ENCODE measurements around the gene DOK6. TPM values are rescaled to one million over a fixed set of nuclear protein-coding genes. Genes with fewer than 3 reads are reported as not detected.

Gene DOK6
- total and polyA plus RNA-seq, 9 of the 15 experiments (the other 6 are each of a cell fraction or from before 2014, with no cell fraction given), result not detected

- H3K27me3 ChIP-seq (ENCODE audit: control insufficient read depth in 2 of 2, insufficient read depth in 2 of 2, low read length in 2 of 2), result no peaks in the 10 kb centered on the region
- TF ChIP-seq RFX1 (IDR thresholded peaks at IDR 0.05), result no peak
- no peak for TF ChIP-seq CEBPG (CRISPR knock-in tag; IDR thresholded peaks at IDR 0.05)
- TF ChIP-seq CEBPG (tag; conservative IDR thresholded peaks at IDR 0.05 in 1 of 2, IDR thresholded peaks at IDR 0.05 in 1 of 2), result no peak
- no peak for TF ChIP-seq KLF10 (CRISPR knock-in tag; IDR thresholded peaks at IDR 0.05)
- no peak for TF ChIP-seq KDM1A (IDR thresholded peaks at IDR 0.05)
- TF ChIP-seq ZZZ3 (IDR thresholded peaks at IDR 0.05), result no peak
- TF ChIP-seq ZNF398 (CRISPR knock-in tag; IDR thresholded peaks at IDR 0.05), result no peak
- TF ChIP-seq NCOA1 (IDR thresholded peaks at IDR 0.05; ENCODE audit: low read depth), result no peak
- no peak for TF ChIP-seq MXI1 (IDR thresholded peaks at IDR 0.05; ENCODE audit: low read depth, low read length)
- TF ChIP-seq NEUROD1 (IDR thresholded peaks at IDR 0.05; ENCODE audit: borderline replicate concordance, low read depth, low read length, partially characterized antibody), result no peak
- TF ChIP-seq IFI16 (CRISPR knock-in tag; IDR thresholded peaks at IDR 0.05), result no peak
- TF ChIP-seq MAZ (CRISPR knock-in tag; conservative IDR thresholded peaks at IDR 0.05 in 1 of 2, IDR thresholded peaks at IDR 0.05 in 1 of 2), result no peak
- TF ChIP-seq NFYB (IDR thresholded peaks at IDR 0.05; ENCODE audit: extremely low read depth, insufficient read length), result no peak
- no peak for TF ChIP-seq E2F5 (CRISPR knock-in tag; IDR thresholded peaks at IDR 0.05)
- TF ChIP-seq EZH2 (IDR thresholded peaks at IDR 0.05; ENCODE audit: borderline replicate concordance, low read depth, low read length), result no peak
- no peak for TF ChIP-seq E2F3 (CRISPR knock-in tag; IDR thresholded peaks at IDR 0.05)
- no peak for TF ChIP-seq NFE2 (IDR thresholded peaks at IDR 0.05; ENCODE audit: low read depth)
- TF ChIP-seq HSF4 (CRISPR knock-in tag; IDR thresholded peaks at IDR 0.05; ENCODE audit: borderline replicate concordance), result no peak
- TF ChIP-seq, protein P1, sequence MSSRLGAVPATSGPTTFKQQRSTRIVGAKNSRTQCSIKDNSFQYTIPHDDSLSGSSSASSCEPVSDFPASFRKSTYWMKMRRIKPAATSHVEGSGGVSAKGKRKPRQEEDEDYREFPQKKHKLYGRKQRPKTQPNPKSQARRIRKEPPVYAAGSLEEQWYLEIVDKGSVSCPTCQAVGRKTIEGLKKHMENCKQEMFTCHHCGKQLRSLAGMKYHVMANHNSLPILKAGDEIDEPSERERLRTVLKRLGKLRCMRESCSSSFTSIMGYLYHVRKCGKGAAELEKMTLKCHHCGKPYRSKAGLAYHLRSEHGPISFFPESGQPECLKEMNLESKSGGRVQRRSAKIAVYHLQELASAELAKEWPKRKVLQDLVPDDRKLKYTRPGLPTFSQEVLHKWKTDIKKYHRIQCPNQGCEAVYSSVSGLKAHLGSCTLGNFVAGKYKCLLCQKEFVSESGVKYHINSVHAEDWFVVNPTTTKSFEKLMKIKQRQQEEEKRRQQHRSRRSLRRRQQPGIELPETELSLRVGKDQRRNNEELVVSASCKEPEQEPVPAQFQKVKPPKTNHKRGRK (tag; IDR thresholded peaks at IDR 0.05), result no peak
- no peak for TF ChIP-seq MAFF (IDR thresholded peaks at IDR 0.05; ENCODE audit: low read length)
- H3K27ac ChIP-seq (ENCODE audit: extremely low read depth, low read depth, low read length), result no peak overlapping the region
- H4K20me1 ChIP-seq (replicated peaks; ENCODE audit: control insufficient read depth, insufficient read depth, low read length), result no peaks in the 10 kb centered on the region
- in situ Hi-C loops (cut with MboI) (no loop called here), intact Hi-C loops (cut with micrococcal nuclease) (no loop called here)
- H3K4me2 ChIP-seq (ENCODE audit: insufficient read depth, low read length), result no peak overlapping the region
- BruUV-seq (replicated peaks), result no TSS peak
- no peaks in the 10 kb centered on the region for H3K4me1 ChIP-seq (replicated peaks in 1 of 2; ENCODE audit: control insufficient read depth in 2 of 2, insufficient read depth in 2 of 2, low read length in 2 of 2)
- no peaks in the 10 kb centered on the region for H3K79me2 ChIP-seq (ENCODE audit: control insufficient read depth, insufficient read depth, low read length)
- CTCF ChIA-PET (ENCODE audit: low intra/inter-chr PET ratio), result no interaction called here
- H2AFZ ChIP-seq (ENCODE audit: low read depth, low read length), result no peak overlapping the region
- no peak overlapping the region for H3K9ac ChIP-seq (ENCODE audit: insufficient read depth in 1 of 2, low read depth in 2 of 2, low read length in 2 of 2)
- POLR2A ChIA-PET, result no interaction called here
- WGBS (ENCODE audit: insufficient coverage, low coverage, missing lambda C conversion rate), result 5% methylated on average over 3 of the region's 4 CpGs
- no peak for FAIRE-seq
- no peaks in the 10 kb centered on the region for H3K9me3 ChIP-seq (replicated peaks; ENCODE audit: control insufficient read depth, insufficient read depth, low read depth, low read length)
- H3K4me3 ChIP-seq, result no peak overlapping the region
- DNase-seq (ENCODE audit: extremely low read depth in 1 of 4, low spot score in 3 of 4), result no peak
- no peaks in the 10 kb centered on the region for H3K9me1 ChIP-seq (ENCODE audit: control insufficient read depth, insufficient read depth, low read length)
- no peak for ATAC-seq
- H3K36me3 ChIP-seq (ENCODE audit: control insufficient read depth, insufficient read depth, low read length), result no peaks in the 10 kb centered on the region
Measured at GRCh38 chr18:69763002-69763401, 362.3 kb downstream of the DOK6 start.
